Skeletal muscle satellite cell (primary cell): ENCODE measurements around the gene RINL.
A peak's percentile ranks its signal among the peaks of the same experiment; 100 is the strongest.
"Not testable (repeated sequence)": the region's sequence is repeated elsewhere in the genome, so short reads cannot be mapped to it uniquely, and the experiment has no call there.

Experiments
- H3K27me3 ChIP-seq: 2 replicates; pipeline ENCODE4 v1.7.0; 2013; ENCODE audit warnings: low read length; ENCODE audit not compliant: control insufficient read depth, insufficient read depth
- H3K36me3 ChIP-seq: 2 replicates; pipeline ENCODE4 v1.7.0; 2013; ENCODE audit warnings: mild to moderate bottlenecking, control low read depth, low read length; ENCODE audit not compliant: insufficient read depth
- H3K4me1 ChIP-seq: 2 replicates; pipeline ENCODE4 v1.7.0; 2013; ENCODE audit warnings: low read length; ENCODE audit not compliant: control insufficient read depth, insufficient read depth
- H3K4me2 ChIP-seq: 2 replicates; pipeline ENCODE4 v1.7.0; 2013; ENCODE audit warnings: mild to moderate bottlenecking, low read length
- H3K4me3 ChIP-seq: 2 replicates; pipeline ENCODE4 v1.7.0; 2013; ENCODE audit warnings: low read length
- H3K9ac ChIP-seq: 2 replicates; pipeline ENCODE4 v1.7.0; 2013; ENCODE audit warnings: mild to moderate bottlenecking, low read depth, low read length, moderate library complexity
- H3K9me3 ChIP-seq: replicated peaks from 2 replicates; pipeline ENCODE4 v1.7.0; 2013; ENCODE audit warnings: mild to moderate bottlenecking, control low read depth, low read length

RINL gene

GRCh38 chr19:38836983-38837626 lies 41.0 kb downstream of the RINL start:
- Histone ChIP-seq H3K36me3 (peaks cover 68% of the 10 kb centered on the region), H3K27me3 (no peaks in the 10 kb centered on the region), H3K9me3 (no peaks in the 10 kb centered on the region), H3K4me3 (no peak overlapping the region), H3K4me1 (peaks cover 3% of the 10 kb centered on the region), H3K9ac (no peak overlapping the region), H3K4me2 (no peak overlapping the region)

GRCh38 chr19:38836159-38836982 lies 41.7 kb downstream of the RINL start:
- Histone ChIP-seq H3K36me3 (peaks cover 60% of the 10 kb centered on the region), H3K4me1 (peaks cover 7% of the 10 kb centered on the region), H3K9me3 (no peaks in the 10 kb centered on the region), H3K9ac (no peak overlapping the region), H3K4me2 (no peak overlapping the region), H3K4me3 (no peak overlapping the region), H3K27me3 (no peaks in the 10 kb centered on the region)

DNA sequence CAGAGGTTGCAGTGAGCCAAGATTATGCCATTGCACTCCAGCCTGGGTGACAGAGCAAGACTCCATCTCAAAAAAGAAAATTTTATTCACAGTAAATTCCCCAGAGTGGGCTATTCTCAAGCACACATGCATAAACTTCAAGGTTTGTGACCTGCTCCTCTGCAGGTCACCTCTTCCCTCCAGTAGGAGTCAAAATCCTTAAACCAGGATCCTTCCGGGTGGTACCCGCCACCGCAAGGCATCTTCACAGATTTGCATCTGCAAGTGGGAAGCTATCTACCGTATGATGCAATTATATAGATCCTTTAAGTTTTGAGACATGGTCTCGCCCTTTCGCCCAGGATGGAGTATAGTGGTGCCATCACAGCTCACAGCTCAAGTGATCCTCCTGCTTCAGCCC lies 43.5 kb downstream of the RINL start:
- no peak overlapping the region for H3K4me3 ChIP-seq
- H3K4me2 ChIP-seq = no peak overlapping the region
- no peaks in the 10 kb centered on the region for H3K9me3 ChIP-seq
- H3K9ac ChIP-seq = no peak overlapping the region
- no peaks in the 10 kb centered on the region for H3K27me3 ChIP-seq
- peaks cover 45% of the 10 kb centered on the region for H3K36me3 ChIP-seq
- H3K4me1 ChIP-seq = peaks cover 25% of the 10 kb centered on the region

DNA sequence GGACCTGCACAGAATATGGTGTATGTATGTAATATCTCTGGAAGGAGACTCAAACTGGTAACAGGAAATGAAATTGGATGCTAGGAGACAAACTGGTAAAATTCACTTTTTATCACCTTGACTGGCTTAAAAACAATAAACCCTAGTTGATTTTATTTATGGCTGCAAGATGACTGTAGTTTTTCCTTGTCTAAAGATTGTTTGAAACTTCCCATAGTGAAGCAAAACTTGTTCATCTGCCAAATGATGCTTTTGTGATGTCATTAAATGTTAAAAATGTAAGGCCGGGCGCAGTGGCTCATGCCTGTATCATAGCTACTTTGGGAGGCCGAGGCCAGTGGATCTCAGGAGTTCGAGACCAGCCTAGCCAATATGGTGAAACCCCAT lies 44.0 kb downstream of the RINL start:
- H3K9ac ChIP-seq = no peak overlapping the region
- H3K4me1 ChIP-seq = peaks cover 28% of the 10 kb centered on the region
- no peaks in the 10 kb centered on the region for H3K27me3 ChIP-seq
- H3K4me2 ChIP-seq = no peak overlapping the region
- no peak overlapping the region for H3K4me3 ChIP-seq
- peaks cover 40% of the 10 kb centered on the region for H3K36me3 ChIP-seq
- no peaks in the 10 kb centered on the region for H3K9me3 ChIP-seq

DNA sequence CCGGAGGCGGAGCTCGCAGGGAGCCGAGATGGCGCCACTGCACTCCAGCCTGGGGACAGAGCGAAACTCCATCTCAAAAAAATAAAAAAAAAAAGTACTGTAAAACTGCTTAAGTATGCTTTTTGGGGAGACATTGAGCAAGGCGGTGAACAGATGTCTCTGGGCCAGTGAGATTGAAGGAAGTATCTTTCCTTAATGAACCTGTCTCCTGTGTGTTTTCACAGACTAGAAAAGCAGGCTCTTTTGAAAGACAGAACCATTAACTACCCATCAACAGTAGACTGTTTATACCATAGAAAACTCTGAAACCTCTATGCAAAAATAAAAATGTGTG lies 45.0 kb downstream of the RINL start:
- H3K4me2 ChIP-seq = no peak overlapping the region
- peaks cover 30% of the 10 kb centered on the region for H3K36me3 ChIP-seq
- H3K9me3 ChIP-seq = no peaks in the 10 kb centered on the region
- no peaks in the 10 kb centered on the region for H3K27me3 ChIP-seq
- no peak overlapping the region for H3K9ac ChIP-seq
- no peak overlapping the region for H3K4me3 ChIP-seq
- H3K4me1 ChIP-seq = peaks cover 28% of the 10 kb centered on the region

- H3K9me3 ChIP-seq = no peaks in the 10 kb centered on the region
- H3K9ac ChIP-seq = peak overlapping the region; percentile 84
- H3K4me2 ChIP-seq = peak overlapping the region; percentile 89
- peak overlapping the region; percentile 78 for H3K4me3 ChIP-seq
- H3K27me3 ChIP-seq = no peaks in the 10 kb centered on the region
- peaks cover 28% of the 10 kb centered on the region for H3K4me1 ChIP-seq
- peaks cover 15% of the 10 kb centered on the region for H3K36me3 ChIP-seq
These were observed 46.9 kb downstream of the RINL start for GRCh38 chr19:38831142-38831605.

DNA sequence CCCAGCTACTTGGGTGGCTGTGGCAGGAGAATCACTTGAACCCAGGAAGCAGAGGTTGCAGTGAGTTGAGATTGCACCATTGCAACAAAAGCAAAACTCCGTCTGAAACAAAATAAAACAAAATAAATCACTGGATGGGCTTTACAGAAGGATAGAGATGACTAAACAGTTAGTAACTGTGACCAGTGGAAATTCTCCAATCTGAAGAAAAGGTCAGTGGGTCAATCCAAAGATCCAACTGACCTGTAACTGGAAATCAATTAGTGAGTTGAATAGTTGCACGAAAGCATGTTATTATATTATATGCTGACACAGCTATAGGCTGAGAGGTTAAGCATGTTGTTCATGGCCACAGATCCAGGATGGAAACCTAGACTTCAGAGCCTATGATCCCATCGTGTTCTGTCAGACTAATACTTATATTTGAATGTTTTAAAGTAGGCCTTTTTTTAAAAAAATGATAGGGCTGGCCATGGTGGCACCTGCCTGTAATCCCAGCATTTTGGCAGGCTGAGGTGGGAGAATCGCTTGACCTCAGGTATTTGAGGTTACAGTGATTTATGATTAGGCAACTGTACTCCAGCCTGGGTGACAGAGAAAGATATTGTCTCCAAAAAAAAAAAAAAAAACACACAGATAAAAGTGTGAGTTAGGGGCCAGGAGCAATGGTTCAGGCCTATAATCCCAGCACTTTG lies 47.9 kb downstream of the RINL start:
- Histone ChIP-seq H3K4me1 (peaks cover 28% of the 10 kb centered on the region), H3K4me3 (peak overlapping the region; percentile 30), H3K4me2 (peak overlapping the region; percentile 89), H3K9ac (peak overlapping the region; percentile 84), H3K27me3 (no peaks in the 10 kb centered on the region), H3K9me3 (no peaks in the 10 kb centered on the region), H3K36me3 (peaks cover 5% of the 10 kb centered on the region)

DNA sequence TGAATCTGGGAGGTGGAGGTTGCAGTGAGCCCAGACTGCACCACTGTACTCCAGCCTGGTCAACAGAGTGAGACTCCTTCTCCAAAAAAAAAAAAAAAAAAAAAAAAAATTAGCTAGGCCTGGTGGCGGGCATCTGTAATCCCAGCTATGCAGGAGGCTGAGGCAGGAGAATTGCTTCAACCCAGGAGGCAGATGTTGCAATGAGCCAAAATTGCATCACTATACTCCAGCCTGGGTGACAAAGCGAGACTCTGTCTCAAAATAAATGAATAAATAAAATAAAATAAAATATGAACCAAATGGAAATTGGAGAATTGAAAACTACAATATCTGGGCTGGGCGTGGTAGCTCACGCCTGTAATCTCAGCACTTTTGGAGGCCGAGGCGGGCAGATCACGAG lies 48.9 kb downstream of the RINL start:
- H3K36me3 ChIP-seq, H3K4me3 ChIP-seq, H3K4me2 ChIP-seq, H3K27me3 ChIP-seq, H3K9ac ChIP-seq, H3K9me3 ChIP-seq: not testable (repeated sequence)
- peaks cover 28% of the 10 kb centered on the region for H3K4me1 ChIP-seq

- Histone ChIP-seq H3K27me3 (no peaks in the 10 kb centered on the region), H3K36me3 (peaks cover 7% of the 10 kb centered on the region), H3K4me1 (peaks cover 24% of the 10 kb centered on the region), H3K4me2 (no peak overlapping the region), H3K9me3 (no peaks in the 10 kb centered on the region), H3K4me3 (no peak overlapping the region), H3K9ac (no peak overlapping the region)
These were observed 51.1 kb downstream of the RINL start for GRCh38 chr19:38826856-38827551.

DNA sequence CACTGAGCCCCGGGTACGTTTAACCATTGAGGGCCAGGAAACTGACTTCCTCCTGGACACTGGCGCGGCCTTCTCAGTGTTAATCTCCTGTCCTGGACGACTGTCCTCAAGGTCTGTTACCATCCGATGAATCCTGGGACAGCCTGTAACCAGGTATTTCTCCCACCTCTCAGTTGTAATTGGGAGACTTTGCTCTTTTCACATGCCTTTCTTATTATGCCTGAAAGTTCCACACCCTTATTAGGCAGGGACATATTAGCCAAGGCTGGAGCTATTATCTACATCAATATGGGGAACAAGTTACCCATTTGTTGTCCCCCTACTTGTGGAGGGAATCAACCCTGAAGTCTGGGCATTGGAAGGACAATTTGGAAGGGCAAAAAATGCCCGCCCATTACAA lies 52.1 kb downstream of the RINL start:
- H3K4me2 ChIP-seq, H3K27me3 ChIP-seq, H3K4me3 ChIP-seq, H3K36me3 ChIP-seq, H3K9me3 ChIP-seq, H3K9ac ChIP-seq: not testable (repeated sequence)
- H3K4me1 ChIP-seq = peaks cover 17% of the 10 kb centered on the region

GRCh38 chr19:38821230-38821825 lies 56.7 kb downstream of the RINL start:
- not testable (repeated sequence) for H3K9me3 ChIP-seq, H3K4me3 ChIP-seq, H3K4me2 ChIP-seq, H3K9ac ChIP-seq, H3K27me3 ChIP-seq, H3K4me1 ChIP-seq, H3K36me3 ChIP-seq
